Measurements from ENCODE around the gene ELOVL5. TPM values are rescaled to one million over a fixed set of nuclear protein-coding genes. Genes with fewer than 3 reads are reported as not detected.
A peak's percentile ranks its signal among the peaks of the same experiment; 100 is the strongest.

The ELOVL5 gene
- total and polyA plus RNA-seq, 2 donors (not counting 1 experiment from before 2014, with no cell fraction given): 128 to 144 TPM

GRCh38 chr6:53330137-53330536 lies 18.6 kb downstream of the ELOVL5 start:
- H3K9me3 Mint-ChIP-seq (ENCODE audit: insufficient read depth): no peaks in the 10 kb centered on the region
- DNase-seq (no peak), ATAC-seq (ENCODE audit: low read depth) (no peak)
- Histone ChIP-seq H3K4me3 (ENCODE audit: control extremely low read depth in 1 of 5, extremely low read depth in 1 of 5, insufficient read depth in 1 of 5, low read depth in 2 of 5, low read length in 4 of 5) (no peak overlapping the region), H3K4me2 (replicated peaks; ENCODE audit: low read depth, low read length, poor library complexity, severe bottlenecking) (no peak overlapping the region), H3K9me3 (ENCODE audit: control extremely low read depth in 1 of 3, control insufficient read depth in 2 of 3, insufficient read depth in 1 of 3, low read length in 2 of 3) (no peaks in the 10 kb centered on the region), H3K36me3 (replicated peaks in 1 of 2; ENCODE audit: control extremely low read depth in 1 of 2, control insufficient read depth in 1 of 2, extremely low read depth in 1 of 2, insufficient read depth in 2 of 2, low read length in 1 of 2) (peaks cover 9 to 44% of the 10 kb centered on the region in 2 experiments), H3K79me2 (ENCODE audit: control insufficient read depth, insufficient read depth, low read length) (peaks cover 98% of the 10 kb centered on the region), H3K27me3 (replicated peaks in 1 of 4; ENCODE audit: control extremely low read depth in 1 of 4, control insufficient read depth in 3 of 4, insufficient read depth in 4 of 4, low read length in 3 of 4) (no peaks in the 10 kb centered on the region), H3K27ac (ENCODE audit: low read length in 2 of 2) (peak overlapping the region in 1 of 2 donors; percentile 17), H3K4me1 (ENCODE audit: control insufficient read depth in 2 of 2, insufficient read depth in 2 of 2, low read length in 2 of 2) (peaks cover 68 to 75% of the 10 kb centered on the region in 2 donors), H3K9ac (ENCODE audit: low read length) (no peak overlapping the region), H2AFZ (ENCODE audit: insufficient read depth, low read depth, low read length, poor library complexity, severe bottlenecking) (no peak overlapping the region), H4K20me1 (ENCODE audit: control insufficient read depth, insufficient read depth, low read length, poor library complexity, severe bottlenecking) (peaks cover 36% of the 10 kb centered on the region)
- POLR2A ChIA-PET: interaction anchor here (0.7 kb wide), 1 partner anchor 34 kb away, joined by 5 read pairs; no protein-coding TSS in a partner anchor
- H3K27me3 Mint-ChIP-seq: no peaks in the 10 kb centered on the region
- H3K4me1 Mint-ChIP-seq: peaks cover 80% of the 10 kb centered on the region
- intact Hi-C loops (cut with micrococcal nuclease): no loop called here
- TF ChIP-seq EZH2 (IDR thresholded peaks at IDR 0.05; ENCODE audit: borderline replicate concordance, insufficient read depth, low read depth, low read length, poor library complexity, severe bottlenecking) (no peak), CTCF (IDR thresholded peaks at IDR 0.05) (no peak)
- H3K27ac Mint-ChIP-seq: no peak overlapping the region
- no CpG with 5 or more reads among the region's 1 CpG for WGBS (ENCODE audit: insufficient coverage)
- CTCF ChIA-PET: interaction anchor here (1.0 to 2.6 kb wide), 5 partner anchors 14 to 158 kb away, joined by 3 to 10 read pairs (median 8); no protein-coding TSS in a partner anchor
- H3K4me3 Mint-ChIP-seq: no peak overlapping the region

GRCh38 chr6:53328375-53328774 lies 20.4 kb downstream of the ELOVL5 start:
- TF ChIP-seq EZH2 (IDR thresholded peaks at IDR 0.05; ENCODE audit: borderline replicate concordance, insufficient read depth, low read depth, low read length, poor library complexity, severe bottlenecking) (no peak), CTCF (IDR thresholded peaks at IDR 0.05) (no peak)
- POLR2A ChIA-PET: no interaction called here
- no peak overlapping the region for H3K4me3 ChIP-seq (ENCODE audit: control extremely low read depth in 1 of 5, extremely low read depth in 1 of 5, insufficient read depth in 1 of 5, low read depth in 2 of 5, low read length in 4 of 5)

More at GRCh38 chr6:53328375-53328774, 20.4 kb downstream of the ELOVL5 start:
- peaks cover 98% of the 10 kb centered on the region for H3K79me2 ChIP-seq (ENCODE audit: control insufficient read depth, insufficient read depth, low read length)
- peaks cover 59 to 60% of the 10 kb centered on the region in 2 donors for H3K4me1 ChIP-seq (ENCODE audit: control insufficient read depth in 2 of 2, insufficient read depth in 2 of 2, low read length in 2 of 2)
- Mint-ChIP-seq H3K4me3 (no peak overlapping the region), H3K4me1 (peaks cover 75% of the 10 kb centered on the region), H3K9me3 (ENCODE audit: insufficient read depth) (no peaks in the 10 kb centered on the region), H3K27ac (peak overlapping the region; percentile 11), H3K27me3 (no peaks in the 10 kb centered on the region)
- DNase-seq (no peak), ATAC-seq (ENCODE audit: low read depth) (no peak)
- H2AFZ ChIP-seq (ENCODE audit: insufficient read depth, low read depth, low read length, poor library complexity, severe bottlenecking): no peak overlapping the region
- H3K4me2 ChIP-seq (replicated peaks; ENCODE audit: low read depth, low read length, poor library complexity, severe bottlenecking): no peak overlapping the region
- CTCF ChIA-PET: interaction anchor here (0.7 to 2.6 kb wide), 5 partner anchors 9 to 83 kb away, joined by 3 to 8 read pairs (median 3); no protein-coding TSS in a partner anchor
- H3K36me3 ChIP-seq (replicated peaks in 1 of 2; ENCODE audit: control extremely low read depth in 1 of 2, control insufficient read depth in 1 of 2, extremely low read depth in 1 of 2, insufficient read depth in 2 of 2, low read length in 1 of 2): peaks cover 8 to 51% of the 10 kb centered on the region in 2 experiments
- H3K9me3 ChIP-seq (ENCODE audit: control extremely low read depth in 1 of 3, control insufficient read depth in 2 of 3, insufficient read depth in 1 of 3, low read length in 2 of 3): no peaks in the 10 kb centered on the region
- H3K27ac ChIP-seq (ENCODE audit: low read length in 2 of 2): peak overlapping the region; percentile 15 to 69
- intact Hi-C loops (cut with micrococcal nuclease): no loop called here
- no peak overlapping the region for H3K9ac ChIP-seq (ENCODE audit: low read length)
- H3K27me3 ChIP-seq (replicated peaks in 1 of 4; ENCODE audit: control extremely low read depth in 1 of 4, control insufficient read depth in 3 of 4, insufficient read depth in 4 of 4, low read length in 3 of 4): no peaks in the 10 kb centered on the region
- H4K20me1 ChIP-seq (ENCODE audit: control insufficient read depth, insufficient read depth, low read length, poor library complexity, severe bottlenecking): peaks cover 39% of the 10 kb centered on the region
